Forelimb muscle (tissue), 1 donor: Measurements from ENCODE around the gene UBE2D3. TPM values are rescaled to one million over a fixed set of nuclear protein-coding genes. Genes with fewer than 3 reads are reported as not detected.

Experiments used
- DNase-seq: peaks from one replicate; pipeline ENCODE4 v3.0.0-alpha.2; 2013; ENCODE audit warnings: low read depth
- polyA plus RNA-seq: library from polyadenylated mRNA; unstranded; fragments of 120-200 nt; gene quantifications from one replicate; pipeline ENCODE4 v1.2.1, GENCODE V29; 2013; ENCODE audit not compliant: insufficient read length

Gene UBE2D3
- polyA plus RNA-seq, 1 donor = 267 TPM

DNA sequence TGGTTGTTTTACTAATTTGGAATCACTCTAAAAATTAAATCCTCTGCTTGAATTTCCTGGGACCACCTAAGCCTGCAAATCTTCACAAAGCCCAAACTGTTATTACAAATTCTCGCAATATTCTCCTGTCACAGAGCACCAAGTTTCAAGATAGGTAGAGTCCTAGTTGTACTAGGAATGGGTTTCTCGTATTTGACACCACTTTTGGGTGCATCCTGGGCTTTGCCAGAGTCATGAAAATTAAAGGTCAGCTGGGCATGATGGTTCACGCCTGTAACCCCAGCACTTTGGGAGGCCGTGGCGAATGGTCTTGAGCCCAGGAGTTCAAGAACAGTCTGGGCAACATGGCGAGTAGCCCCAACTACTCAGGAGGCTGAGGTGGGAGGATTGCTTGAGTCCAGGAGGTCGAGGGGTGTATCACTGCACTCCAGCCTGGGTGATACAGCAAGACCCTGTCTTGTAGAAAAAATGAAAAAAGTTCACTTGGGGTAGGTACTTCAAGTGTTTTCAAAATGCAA, 36.0 kb downstream of the UBE2D3 start:
- no peak for DNase-seq

DNA sequence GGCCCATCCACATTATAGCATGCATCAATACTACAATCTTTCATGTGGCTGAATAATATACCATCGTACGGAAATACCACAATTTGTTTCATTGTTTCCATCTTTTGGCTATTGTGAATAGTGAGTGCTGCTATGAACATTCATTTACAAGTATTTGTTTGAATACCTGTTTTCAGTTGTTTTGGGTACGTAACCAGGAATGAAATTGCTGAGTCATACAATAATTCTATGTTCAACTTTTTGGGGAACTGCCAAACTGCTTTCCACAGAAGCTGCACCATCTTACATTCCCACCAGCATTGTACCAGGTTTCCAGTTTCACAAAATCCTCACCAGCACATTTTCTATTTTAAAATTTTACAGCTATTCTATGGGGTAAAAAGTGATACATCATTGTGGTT, 38.0 kb downstream of the UBE2D3 start:
- DNase-seq = no peak

DNA sequence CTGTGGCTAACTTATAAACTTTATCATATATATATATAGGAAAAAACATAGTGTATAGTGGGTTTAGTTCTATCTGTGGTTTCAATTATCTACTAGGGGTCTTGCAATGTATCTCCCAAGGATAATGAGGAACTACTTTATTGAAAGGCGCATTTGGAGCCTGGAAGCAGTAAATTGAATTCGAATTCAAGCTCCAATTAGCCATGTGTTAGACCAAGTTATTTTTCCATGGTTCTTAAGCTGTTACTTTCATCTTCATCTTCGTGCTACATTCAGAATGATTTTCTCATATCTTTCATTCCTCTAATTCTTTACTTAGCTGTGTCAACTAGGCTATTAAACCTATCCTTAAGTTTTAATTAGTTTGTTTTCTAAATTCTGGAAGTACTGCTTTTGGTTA, 39.4 kb downstream of the UBE2D3 start:
- no peak for DNase-seq

DNA sequence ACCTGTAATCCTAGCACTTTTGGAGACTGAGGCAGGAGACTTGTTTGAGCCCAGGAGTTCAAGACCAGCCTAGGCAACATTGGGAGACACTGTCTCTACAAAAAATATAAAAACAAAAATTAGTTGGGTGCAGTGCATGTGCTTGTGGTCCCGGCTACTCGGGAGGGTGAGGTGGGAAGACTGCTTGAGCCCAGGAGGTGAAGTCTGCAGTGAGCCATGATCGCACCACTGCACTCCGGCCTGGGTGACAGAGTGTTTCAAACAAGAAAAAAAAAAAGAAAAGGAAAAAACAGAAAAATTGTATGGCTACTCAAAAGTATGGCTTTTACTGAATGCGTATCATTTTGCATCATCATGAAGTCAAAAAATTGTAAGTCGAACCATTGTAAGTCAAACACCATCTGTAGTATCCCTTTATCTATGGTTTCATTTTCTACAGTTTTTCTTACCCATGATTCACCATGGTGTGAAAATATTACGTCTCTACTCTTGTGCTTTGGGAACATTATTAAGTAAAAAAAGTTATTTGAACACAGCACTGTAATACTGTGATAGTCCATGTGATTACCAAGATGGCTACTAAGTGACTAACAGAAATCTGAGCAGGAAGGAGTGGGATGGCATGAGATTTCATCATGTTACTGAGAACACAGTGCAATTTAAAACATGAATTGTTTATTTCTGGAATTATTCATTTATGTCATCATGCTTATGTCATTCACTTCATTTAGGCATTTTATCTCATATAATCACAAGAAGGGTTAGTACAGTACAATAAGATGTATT, 40.1 kb downstream of the UBE2D3 start:
- DNase-seq = no peak

DNA sequence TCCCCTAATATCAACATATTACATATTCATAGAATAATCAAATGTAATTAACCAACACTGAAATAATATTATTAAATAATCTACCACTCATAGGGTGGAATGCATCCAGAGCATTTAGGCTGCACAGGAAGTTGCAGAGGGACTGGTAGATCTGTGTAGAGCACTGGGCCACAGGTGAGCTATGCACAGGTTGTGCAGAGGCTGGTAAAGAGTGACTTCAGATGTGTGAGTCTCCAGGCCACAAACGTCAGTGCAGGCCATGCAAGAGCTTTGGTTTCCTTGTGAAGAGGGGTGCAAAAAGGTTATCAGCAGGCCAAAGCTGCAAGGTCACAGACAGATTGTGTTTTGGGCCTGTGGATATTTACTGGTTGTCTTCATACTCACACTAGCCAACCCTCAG, 41.1 kb downstream of the UBE2D3 start:
- no peak for DNase-seq

DNA sequence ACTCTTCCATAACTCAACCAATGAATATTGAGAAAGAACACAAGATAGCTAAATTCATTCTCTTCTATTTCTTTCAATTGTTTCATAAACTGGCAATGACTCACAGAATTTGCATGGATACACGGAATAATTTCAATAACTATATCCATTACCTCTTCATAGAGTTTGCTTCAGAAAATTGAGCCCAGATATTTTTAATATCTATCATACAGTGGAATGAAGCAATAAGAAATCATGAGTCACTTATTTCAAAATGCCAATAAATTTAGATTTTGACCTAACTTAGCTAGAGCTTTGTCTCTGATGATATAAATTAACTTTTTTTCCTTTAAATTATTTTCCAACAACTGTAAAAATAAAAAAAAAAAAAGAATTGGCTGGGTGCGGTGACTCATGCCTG, 44.3 kb downstream of the UBE2D3 start:
- DNase-seq = no peak

DNA sequence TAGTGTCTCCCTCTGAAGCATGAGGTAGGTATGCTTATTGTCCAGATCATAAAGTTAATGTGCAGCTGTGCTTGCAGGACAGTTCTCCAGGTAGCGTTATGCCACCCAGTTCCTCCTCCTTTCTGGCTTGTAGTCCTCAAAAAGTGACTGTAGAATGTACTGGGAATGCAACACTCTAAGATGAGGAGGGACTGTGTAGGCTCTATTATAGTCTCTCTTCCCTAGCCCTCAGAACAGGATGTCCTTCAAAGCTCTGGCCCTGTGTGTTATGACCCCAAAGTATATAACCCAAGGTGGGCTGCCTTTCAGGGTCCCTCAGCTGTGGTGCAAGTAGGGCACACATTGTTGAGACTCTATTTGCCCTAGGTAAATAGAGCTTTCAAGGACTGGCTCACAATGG, 45.8 kb downstream of the UBE2D3 start:
- no peak for DNase-seq

DNA sequence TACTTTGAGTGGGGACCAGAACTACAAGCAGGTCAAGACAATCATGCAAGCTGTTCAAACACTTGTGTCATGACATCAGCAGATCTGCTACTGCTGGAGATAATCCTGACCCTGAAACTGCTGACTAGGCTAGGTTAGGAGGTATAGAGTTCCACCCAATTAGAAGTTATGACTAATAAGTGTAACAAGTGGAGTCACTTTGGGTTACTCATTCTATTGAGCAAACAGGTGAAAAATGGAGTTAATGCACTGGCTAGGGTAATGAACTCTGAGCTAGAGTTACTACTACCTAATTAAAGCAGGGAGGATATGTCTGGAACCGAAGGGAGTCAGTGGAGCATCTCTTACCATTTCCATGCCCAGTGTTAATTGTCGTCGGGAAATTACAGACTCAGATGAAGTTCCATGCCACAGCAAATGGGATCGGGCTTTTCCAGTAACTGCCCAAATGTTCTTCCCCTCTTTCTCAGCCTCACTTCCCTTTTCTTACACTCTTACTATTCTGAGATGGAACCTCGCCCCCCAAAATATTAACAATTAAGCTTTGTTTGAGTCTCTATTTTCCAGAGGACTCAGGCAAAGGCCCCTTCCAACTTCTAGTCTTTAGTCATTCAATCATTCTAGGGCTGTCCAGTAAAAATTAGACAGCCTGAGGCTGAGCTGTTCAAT, 46.7 kb downstream of the UBE2D3 start:
- DNase-seq = no peak

DNA sequence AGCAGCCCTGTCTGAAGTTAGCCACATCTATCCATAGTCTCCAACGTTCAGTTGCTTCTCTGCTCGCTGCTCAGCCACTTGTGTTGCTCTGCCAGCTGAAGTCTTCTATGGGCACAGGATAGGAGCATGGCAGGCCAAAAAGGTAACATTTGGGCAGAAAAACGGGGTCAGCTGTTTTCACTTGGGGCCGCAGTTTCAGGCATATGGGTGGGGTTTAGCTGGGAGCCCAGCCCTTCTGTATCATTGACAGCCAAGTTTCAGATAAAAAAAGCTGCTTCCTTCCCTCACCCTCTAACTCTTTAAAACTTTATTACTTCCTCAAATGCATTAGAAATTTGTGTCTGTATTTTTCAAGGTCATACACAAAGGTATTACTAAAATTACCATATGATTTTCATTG, 48.1 kb downstream of the UBE2D3 start:
- DNase-seq = no peak

DNA sequence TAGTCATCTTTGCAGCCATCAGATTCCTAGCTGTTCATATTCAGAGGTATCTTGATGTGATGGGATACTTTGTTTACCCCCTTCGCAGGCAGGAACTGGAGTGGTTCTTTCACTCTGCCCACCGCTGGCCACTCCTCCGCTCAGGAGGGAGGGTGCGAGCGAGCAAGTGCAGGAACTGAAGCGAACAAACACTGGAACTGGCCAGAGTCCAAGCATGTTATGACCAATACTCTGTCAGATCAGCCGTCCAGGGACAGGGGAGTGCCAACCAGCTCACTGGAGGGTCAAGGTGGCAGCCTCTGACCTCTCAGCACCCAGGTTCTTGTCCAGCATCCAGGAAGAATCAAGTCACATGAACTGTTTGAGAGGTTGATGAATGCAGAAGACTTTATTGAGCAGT, 48.6 kb downstream of the UBE2D3 start:
- DNase-seq = no peak

DNA sequence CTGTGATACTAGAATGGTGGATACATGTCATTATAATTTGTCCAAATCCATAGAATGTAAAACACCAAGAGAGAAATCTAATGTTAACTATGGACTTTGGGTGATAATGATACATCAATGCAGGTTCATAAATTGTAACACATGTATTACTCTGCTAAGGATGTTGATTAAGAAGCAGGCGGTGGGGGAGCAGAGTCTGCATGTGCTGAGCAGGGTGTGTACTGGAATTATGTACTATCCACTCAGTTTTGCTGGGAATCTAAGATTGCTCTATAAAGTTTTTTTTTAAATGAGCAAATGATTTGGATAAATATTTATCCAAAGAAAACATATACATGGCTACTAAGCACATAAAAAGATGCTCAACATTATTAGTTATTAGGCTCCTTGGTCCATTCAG, 51.5 kb downstream of the UBE2D3 start:
- DNase-seq = no peak

DNA sequence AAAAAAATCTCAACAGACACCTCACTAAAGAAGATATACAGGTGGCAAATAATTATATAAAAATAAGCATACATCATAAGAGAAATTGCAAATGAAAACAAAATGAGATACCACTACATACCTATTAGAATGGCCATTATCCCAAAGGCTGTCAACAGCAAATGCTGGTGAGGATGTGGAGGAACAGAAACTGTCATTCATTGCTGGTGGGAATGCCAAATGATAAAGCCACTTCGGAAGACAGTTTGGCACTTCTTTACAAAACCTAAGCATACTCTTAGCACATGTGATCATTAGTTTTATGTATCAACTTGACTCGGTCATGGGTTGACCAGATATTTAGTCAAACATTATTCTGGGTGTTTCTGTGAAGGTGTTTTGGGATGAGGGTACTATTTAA, 53.1 kb downstream of the UBE2D3 start:
- DNase-seq = no peak

DNA sequence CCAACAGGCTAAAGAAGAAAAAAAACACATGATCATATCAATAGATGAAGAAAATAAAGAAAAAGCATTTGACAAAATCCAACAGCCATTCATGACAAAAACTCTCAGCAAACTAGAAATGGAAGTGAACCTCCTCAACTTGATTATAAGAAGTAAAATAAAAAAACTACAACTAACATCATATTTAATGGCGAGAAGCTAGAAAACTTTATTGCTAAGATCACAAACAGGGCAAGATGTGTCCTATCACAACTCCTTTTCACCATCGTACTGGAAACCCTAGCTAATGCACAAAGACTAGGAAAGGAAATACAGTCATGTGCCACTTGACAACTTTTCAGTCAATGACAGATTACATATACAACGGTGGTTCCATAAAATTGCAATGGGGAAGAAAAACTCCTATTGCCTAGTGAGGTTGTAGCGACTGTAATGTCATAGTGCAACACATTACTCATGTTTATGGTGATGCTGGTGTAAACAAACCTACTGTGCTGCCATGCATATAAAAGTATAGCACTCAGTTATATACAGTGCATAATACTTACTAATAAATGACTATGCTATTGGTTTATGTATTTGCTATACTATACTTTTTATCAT, 54.5 kb downstream of the UBE2D3 start:
- DNase-seq = no peak

DNA sequence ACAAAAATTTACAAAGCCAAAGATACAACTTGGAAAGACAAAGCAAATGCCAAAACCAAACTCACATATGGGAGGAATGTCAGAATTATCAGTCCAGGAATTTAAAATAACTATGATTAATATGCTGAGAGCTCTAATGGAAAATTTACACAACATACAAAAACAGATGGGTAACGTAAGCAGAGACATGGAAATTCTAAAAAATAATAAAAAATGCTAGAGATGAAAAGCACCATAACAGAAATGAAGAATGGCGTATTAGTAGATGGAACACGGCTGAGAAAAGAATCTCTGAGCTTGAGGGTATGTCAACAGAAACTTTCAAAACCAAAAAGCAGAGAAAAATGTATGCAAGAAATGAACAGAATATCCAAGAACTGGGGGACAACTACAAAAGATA, 62.5 kb downstream of the UBE2D3 start:
- DNase-seq = no peak

DNA sequence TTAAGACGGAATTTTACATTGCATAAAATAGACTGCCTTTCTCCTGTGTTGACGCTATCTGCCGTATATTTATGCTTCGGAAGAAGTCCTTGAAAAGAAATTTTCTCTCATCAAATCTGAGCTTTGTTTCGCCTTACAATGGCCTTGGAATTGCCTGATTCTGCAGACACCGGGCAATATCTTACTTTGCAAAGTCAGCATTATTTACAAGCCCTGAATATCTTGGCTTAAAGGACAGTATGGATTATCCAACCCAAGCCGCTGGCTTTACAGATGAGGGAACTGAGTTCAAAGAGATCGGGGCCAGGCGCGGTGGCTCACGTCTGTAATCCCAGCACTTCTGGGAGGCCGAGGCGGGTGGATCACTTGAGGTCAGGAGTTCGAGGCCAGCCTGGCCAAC, 65.4 kb downstream of the UBE2D3 start:
- no peak for DNase-seq

DNA sequence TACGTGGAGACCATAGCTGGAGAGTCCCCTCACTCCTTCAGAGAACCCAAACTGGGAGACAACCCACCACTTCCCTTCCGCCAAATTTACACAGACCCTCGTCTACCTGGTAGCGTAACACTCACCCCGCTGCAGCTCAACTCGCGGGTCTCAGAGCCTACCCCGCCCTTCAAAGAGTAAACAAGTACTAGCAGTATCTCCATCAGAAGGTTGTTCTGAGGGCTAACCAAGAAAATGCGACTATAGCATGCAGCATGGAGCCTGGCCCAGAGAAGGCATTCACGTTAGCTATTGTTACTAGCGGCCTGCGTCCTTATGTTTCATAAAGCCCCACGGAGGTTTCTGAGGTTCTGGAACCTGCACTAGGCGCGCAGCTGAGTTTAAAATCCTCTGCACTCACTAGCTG, 66.1 kb downstream of the UBE2D3 start:
- no peak for DNase-seq

DNA sequence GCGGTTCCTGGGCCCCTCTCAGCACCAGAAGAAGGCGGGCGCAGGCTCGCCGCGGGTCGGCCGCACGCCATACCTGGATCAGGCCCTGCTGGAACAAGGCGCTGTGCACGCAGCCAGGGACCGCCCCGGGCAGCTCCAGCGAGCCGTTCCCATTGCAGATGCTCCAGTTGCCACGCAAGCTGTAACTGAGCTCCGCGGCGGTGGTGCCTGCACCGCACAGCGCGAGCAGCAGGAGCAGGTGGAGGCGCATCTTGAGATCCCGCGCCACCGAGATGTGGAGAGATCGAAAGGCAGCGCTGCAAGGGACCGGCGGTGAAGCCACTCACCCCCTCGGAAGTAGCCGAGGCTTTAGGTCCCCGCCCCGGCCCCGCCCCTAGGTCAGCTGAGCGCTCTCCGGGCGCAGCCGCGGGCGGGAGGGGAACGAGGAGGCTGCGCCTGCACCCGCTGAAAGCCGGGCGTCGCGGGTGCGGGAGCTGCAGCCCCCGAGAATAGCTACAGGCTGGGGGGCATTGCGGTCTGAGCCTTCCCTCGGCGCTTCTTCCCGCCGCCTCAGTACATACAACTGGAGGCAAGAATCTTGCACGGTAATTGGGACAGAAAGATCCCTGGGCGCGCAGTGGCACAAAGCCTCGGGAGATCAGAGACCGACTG, 66.6 kb downstream of the UBE2D3 start, which contains the start of gene MANBA:
MANBA (minus strand) TSS at position 324 of the 651 bp plus-strand sequence; CDS start at position 250, 74 bp downstream.
- DNase-seq = no peak

DNA sequence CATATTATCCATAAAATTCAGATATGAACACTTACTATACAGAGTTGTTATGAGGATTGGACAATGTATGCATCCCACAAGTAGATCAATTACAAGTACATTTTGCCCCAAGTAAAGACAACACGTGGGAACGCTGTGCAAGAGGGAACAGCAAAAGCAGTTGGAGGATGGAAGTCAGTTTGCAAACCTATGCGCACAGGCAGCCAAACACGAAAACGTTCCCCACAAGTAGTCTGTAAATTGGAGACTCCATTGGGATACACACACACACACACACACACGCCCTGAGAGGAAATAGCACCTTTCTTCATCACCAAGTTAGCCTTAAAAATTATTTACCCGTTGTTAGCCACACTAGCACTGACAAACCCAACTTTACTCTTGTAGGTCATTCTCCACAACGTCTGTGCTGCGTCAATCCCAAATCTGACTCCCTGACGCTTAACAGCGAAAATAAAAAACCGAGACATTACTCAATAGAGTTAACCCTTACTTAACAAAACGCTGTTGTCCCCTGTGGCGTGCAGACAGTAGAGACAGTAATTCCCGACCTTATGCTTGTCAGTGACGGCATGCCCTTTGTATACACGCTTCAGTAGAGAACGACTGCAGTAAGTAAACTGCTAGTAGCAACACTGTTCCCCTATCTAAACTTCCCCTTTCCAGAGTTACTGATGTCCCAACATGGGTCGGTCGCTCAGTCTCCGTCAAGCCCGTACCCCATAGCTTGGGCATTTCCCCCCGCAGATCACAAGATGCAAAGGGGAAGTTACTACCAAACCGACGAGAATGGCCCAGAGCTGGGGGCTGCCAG, 67.3 kb downstream of the UBE2D3 start:
- no peak for DNase-seq

DNA sequence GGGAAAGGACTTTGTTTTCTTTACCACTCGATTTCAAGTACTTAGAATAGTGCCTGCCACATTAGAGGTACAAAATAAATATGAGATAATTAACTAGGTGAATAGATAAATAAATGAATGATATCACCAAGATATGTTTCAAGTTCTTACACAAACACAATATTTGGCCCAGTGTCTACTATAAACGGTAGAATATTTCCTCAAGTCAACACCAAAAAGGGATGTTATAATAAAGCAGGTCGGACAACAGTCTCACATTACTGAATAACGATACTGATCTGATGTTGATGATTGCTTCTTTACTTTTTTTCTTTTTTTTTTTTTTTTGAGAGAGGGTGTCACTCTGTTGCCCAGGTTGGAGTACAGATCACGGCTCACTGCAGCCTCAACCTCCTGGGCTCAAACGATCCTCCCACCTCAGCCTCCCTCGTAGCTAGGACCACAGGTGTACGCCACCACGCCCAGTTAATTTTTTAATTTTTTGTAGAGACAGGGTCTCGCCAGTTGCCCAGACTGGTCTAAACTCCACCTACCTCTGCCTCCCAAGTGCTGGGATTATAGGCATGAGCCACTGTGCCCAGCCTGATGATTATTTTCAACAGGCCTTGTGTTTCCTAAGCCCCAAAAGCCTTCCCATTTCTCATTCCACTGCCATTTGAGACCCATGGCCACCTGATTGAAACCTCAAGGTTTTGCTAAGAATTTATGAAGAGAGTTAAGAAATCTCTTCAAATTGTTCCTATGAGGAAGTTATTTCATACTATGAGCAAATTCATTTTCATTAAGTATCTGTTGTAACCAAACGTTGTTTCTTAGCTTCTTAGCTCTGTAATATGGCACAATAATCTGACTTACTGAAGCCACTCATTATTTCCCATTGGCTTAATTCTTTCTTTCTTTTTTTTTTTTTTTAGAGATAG, 68.8 kb downstream of the UBE2D3 start:
- DNase-seq = no peak

DNA sequence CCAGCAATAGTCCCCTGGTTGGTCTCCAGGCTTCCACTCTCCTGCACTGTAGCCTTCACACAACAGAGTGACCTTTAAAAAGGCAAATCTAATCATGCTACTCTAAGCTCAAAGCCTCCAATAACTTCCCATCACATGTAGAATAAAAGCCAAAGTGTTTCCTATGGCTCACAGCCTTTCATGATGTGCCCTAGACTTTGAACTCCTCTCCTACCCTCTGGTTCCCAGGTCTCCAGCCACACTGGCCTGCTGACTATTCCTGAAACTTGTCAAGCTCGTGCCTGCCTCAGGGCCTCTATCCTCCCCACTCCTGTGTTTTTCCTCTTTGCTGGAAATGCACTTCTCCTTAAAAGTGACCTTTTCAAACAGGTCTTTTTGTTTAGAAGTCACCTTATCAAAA, 69.7 kb downstream of the UBE2D3 start:
- DNase-seq = no peak
